ENCODE measurements around the gene GPATCH11.

Gene GPATCH11

GRCh38 chr2:37143974-37144373, 59.7 kb downstream of the GPATCH11 start:
- no peak for TF ChIP-seq TAF1 (IDR thresholded peaks at IDR 0.05; ENCODE audit: low read depth)
- no peak for TF ChIP-seq TCF12 (IDR thresholded peaks at IDR 0.05; ENCODE audit: low read depth)
- TF ChIP-seq YY1 (IDR thresholded peaks at IDR 0.05; ENCODE audit: low read depth), result no peak
- TF ChIP-seq MAX (IDR thresholded peaks at IDR 0.05), result no peak
- TF ChIP-seq, protein P1, sequence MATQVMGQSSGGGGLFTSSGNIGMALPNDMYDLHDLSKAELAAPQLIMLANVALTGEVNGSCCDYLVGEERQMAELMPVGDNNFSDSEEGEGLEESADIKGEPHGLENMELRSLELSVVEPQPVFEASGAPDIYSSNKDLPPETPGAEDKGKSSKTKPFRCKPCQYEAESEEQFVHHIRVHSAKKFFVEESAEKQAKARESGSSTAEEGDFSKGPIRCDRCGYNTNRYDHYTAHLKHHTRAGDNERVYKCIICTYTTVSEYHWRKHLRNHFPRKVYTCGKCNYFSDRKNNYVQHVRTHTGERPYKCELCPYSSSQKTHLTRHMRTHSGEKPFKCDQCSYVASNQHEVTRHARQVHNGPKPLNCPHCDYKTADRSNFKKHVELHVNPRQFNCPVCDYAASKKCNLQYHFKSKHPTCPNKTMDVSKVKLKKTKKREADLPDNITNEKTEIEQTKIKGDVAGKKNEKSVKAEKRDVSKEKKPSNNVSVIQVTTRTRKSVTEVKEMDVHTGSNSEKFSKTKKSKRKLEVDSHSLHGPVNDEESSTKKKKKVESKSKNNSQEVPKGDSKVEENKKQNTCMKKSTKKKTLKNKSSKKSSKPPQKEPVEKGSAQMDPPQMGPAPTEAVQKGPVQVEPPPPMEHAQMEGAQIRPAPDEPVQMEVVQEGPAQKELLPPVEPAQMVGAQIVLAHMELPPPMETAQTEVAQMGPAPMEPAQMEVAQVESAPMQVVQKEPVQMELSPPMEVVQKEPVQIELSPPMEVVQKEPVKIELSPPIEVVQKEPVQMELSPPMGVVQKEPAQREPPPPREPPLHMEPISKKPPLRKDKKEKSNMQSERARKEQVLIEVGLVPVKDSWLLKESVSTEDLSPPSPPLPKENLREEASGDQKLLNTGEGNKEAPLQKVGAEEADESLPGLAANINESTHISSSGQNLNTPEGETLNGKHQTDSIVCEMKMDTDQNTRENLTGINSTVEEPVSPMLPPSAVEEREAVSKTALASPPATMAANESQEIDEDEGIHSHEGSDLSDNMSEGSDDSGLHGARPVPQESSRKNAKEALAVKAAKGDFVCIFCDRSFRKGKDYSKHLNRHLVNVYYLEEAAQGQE (IDR thresholded peaks at IDR 0.05; ENCODE audit: low read depth), result no peak
- no peak for TF ChIP-seq EP300 (IDR thresholded peaks at IDR 0.05; ENCODE audit: borderline replicate concordance)
- TF ChIP-seq FOXM1 (IDR thresholded peaks at IDR 0.05; ENCODE audit: borderline replicate concordance, low read depth), result no peak
- no peak for TF ChIP-seq EGR1 (IDR thresholded peaks at IDR 0.05)
- TF ChIP-seq ZBTB7A (IDR thresholded peaks at IDR 0.05; ENCODE audit: low read depth), result no peak
- no peak for TF ChIP-seq CEBPB (IDR thresholded peaks at IDR 0.05)
- TF ChIP-seq CREB1 (IDR thresholded peaks at IDR 0.05; ENCODE audit: low read depth), result no peak
- no peak for TF ChIP-seq NFIC (IDR thresholded peaks at IDR 0.05)
- TF ChIP-seq RAD21 (IDR thresholded peaks at IDR 0.05; ENCODE audit: low read depth), result no peak
- TF ChIP-seq TEAD4 (IDR thresholded peaks at IDR 0.05), result no peak

DNA sequence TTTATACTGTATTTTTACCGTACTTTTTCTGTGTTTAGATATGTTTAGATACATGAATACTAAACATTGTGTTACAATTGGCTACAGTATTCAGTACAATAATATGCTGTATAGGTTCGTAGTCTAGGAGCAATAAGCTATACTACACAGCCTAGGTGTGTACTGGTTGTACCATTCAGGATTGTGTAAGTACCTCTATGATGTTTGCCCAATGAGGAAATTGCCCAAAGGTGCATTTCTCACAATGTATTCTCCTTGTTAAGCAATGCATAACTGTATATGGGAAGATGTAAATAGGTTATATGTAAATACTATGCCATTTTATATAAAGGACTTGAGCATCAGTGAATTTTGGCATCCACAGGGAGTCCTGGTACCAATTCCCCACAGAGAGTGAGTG, 61.7 kb downstream of the GPATCH11 start:
- TF ChIP-seq, protein P1 (IDR thresholded peaks at IDR 0.05; ENCODE audit: low read depth), result no peak
- TF ChIP-seq USF1 (IDR thresholded peaks at IDR 0.05), result no peak
- no peak for TF ChIP-seq RAD21 (IDR thresholded peaks at IDR 0.05; ENCODE audit: low read depth)
- TF ChIP-seq TAF1 (IDR thresholded peaks at IDR 0.05; ENCODE audit: low read depth), result no peak
- no peak for TF ChIP-seq CREB1 (IDR thresholded peaks at IDR 0.05; ENCODE audit: low read depth)

DNA sequence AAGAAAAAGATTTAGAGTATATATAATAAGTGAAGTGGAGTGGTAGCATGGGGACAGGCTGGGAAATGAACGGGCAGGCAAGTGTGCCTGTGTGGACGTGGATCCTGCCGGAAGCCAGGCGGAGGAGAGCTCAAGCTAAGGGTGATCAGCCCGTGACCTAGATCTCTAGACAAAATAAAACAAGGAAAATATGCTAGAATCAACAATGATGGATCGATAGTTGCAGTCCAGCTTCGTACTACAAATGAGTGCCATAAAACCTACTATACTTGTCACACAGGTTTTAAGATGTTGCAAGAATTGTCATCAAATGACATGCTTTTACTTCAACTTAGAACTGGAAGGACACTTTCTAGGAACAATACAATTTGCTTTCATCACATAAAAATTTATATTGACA, 64.0 kb downstream of the GPATCH11 start:
- no peak for TF ChIP-seq EGR1 (IDR thresholded peaks at IDR 0.05)
- no peak for TF ChIP-seq CEBPB (IDR thresholded peaks at IDR 0.05)
- no peak for TF ChIP-seq NFIC (IDR thresholded peaks at IDR 0.05)
- no peak for TF ChIP-seq RAD21 (IDR thresholded peaks at IDR 0.05; ENCODE audit: low read depth)
- no peak for TF ChIP-seq EP300 (IDR thresholded peaks at IDR 0.05; ENCODE audit: borderline replicate concordance)
- no peak for TF ChIP-seq CREB1 (IDR thresholded peaks at IDR 0.05; ENCODE audit: low read depth)
- TF ChIP-seq, protein P1 (IDR thresholded peaks at IDR 0.05; ENCODE audit: low read depth), result no peak
- TF ChIP-seq USF1 (IDR thresholded peaks at IDR 0.05), result no peak
- no peak for TF ChIP-seq MAX (IDR thresholded peaks at IDR 0.05)
- no peak for TF ChIP-seq YY1 (IDR thresholded peaks at IDR 0.05; ENCODE audit: low read depth)
- TF ChIP-seq TAF1 (IDR thresholded peaks at IDR 0.05; ENCODE audit: low read depth), result no peak
- no peak for TF ChIP-seq TEAD4 (IDR thresholded peaks at IDR 0.05)
